ENCODE results near the gene MCM7.
A peak's percentile ranks its signal among the peaks of the same experiment; 100 is the strongest.

DNA sequence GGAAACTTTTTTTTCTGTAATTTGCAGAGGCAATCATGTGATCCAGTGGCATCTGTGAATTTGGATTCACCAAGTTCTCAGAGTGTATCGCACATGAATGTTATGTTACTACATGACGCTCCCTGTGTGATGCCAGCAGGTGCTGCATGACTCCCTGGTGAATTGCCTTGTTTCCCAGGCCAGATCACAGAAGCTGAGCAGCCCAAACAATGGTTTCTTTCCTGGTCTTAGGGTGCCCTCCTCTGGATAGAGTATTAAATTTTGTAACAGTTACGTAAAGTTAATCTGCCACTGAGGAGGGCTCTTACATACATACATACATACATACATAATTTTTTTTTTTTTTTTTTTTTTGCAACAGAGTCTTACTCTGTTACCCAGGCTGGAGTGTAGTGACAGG, 48.0 kb downstream of the MCM7 start:
- TF ChIP-seq, protein P1, sequence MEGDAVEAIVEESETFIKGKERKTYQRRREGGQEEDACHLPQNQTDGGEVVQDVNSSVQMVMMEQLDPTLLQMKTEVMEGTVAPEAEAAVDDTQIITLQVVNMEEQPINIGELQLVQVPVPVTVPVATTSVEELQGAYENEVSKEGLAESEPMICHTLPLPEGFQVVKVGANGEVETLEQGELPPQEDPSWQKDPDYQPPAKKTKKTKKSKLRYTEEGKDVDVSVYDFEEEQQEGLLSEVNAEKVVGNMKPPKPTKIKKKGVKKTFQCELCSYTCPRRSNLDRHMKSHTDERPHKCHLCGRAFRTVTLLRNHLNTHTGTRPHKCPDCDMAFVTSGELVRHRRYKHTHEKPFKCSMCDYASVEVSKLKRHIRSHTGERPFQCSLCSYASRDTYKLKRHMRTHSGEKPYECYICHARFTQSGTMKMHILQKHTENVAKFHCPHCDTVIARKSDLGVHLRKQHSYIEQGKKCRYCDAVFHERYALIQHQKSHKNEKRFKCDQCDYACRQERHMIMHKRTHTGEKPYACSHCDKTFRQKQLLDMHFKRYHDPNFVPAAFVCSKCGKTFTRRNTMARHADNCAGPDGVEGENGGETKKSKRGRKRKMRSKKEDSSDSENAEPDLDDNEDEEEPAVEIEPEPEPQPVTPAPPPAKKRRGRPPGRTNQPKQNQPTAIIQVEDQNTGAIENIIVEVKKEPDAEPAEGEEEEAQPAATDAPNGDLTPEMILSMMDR (conservative IDR thresholded peaks at IDR 0.05; ENCODE audit: low read length): peak; percentile 58
- TF ChIP-seq EZH2phosphoT487 (IDR thresholded peaks at IDR 0.05; ENCODE audit: borderline replicate concordance): no peak
